Measurements from ENCODE around the gene CYFIP1. TPM values are rescaled to one million over a fixed set of nuclear protein-coding genes. Genes with fewer than 3 reads are reported as not detected.

The CYFIP1 gene
- total RNA-seq, 1 donor from 2014 or later = 118 TPM

GRCh38 chr15:22918596-22919140 is 61.5 kb downstream of the CYFIP1 start:
- DNase-seq (ENCODE audit: low read depth) = no peak

DNA sequence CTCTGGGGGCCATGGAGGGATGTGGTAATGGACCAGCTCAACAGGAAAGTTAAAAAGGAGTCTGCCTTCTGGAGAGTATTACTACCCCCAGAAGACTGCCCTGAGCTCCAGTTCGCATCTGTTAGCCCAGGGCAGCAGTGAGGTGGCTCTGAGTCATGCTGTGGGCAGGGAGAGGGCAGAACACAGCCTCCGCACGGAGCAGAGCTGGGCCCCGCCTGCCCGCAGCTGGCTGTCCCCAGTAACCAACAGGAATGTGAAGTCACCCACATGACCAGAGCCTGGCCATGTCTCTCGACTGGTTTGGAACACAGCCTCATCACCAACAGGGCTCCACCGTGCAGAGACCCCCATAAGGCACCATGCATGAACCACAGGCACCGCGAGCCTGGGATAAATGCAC is 62.1 kb downstream of the CYFIP1 start:
- DNase-seq (ENCODE audit: low read depth) = peak; percentile 84

- peak; percentile 11 for DNase-seq (ENCODE audit: low read depth)
These were observed 62.6 kb downstream of the CYFIP1 start for GRCh38 chr15:22917556-22917955.

GRCh38 chr15:22916606-22917350 is 63.4 kb downstream of the CYFIP1 start:
- DNase-seq (ENCODE audit: low read depth) = no peak

DNA sequence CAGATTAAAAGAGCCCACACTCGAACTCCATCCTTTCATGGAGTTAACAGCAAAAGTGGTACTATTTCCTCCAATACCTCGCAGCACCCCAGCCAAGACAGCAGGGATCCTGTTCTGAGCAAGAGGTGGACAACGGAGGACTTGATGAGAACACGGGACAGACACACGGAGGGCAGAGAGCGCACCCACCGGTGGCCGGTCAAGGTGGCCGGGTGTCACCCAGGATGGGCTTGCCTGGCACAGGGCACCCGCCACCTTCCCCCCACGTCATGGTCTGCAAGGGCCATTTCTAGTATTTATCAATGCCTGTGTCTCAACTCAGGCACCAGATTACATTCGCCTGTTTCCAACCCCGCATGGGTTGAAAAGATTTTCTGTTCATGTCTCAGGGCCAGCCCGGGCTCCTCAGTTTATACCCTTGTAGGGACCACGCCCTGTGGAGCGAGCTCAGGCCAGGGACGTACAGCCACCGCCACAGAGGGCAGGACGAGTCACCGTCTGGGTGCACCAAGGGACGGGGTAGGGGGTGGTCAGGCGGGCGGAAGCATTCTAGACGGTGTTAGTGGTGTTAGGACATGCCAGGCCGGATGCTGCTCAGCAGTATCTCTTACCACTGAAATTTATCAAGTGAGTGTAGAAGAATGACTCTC is 64.2 kb downstream of the CYFIP1 start:
- peak; percentile 6 for DNase-seq (ENCODE audit: low read depth)

DNA sequence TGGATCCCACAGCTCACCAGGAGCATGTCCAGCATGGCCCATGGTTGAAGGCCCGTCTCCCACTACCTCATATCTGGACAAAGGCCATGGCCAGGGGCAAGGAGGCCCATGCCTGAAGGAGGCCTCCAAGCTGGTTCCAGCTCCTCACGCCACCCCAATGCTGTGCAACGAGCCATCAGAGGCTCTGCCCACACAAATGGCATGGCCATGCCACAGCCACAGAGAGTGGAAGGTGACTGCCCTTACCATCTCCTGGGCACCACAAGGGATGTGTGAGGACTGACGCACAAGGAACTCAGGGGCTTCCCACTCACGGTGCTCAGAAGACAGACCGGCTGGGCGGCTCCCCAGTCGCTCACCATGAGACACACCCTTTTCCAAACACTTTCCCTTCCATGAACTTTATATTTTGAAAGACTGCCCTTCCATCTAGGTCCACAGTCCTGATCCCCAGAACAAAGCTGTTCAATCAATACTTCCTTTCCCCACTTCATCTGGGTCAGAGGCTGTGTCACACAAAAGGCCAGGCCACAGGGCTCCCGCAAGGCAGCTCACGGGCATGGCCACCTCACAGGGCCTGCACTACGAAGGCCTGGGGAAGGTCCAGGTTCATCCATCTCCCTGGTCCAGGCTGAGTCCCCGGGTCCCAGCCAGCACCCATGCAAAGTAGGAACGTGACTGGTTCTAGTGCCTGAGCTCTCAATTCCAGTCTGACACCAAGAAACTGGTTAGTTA is 66.4 kb downstream of the CYFIP1 start:
- DNase-seq (ENCODE audit: low read depth) = no peak

GRCh38 chr15:22912256-22912655 is 67.9 kb downstream of the CYFIP1 start:
- DNase-seq (ENCODE audit: low read depth) = no peak

- no peak for DNase-seq (ENCODE audit: low read depth)
These were observed 68.9 kb downstream of the CYFIP1 start for GRCh38 chr15:22911306-22911705.

GRCh38 chr15:22908830-22909229 is 71.3 kb downstream of the CYFIP1 start:
- DNase-seq (ENCODE audit: low read depth) = no peak

GRCh38 chr15:22907161-22907950 is 72.8 kb downstream of the CYFIP1 start:
- no peak for DNase-seq (ENCODE audit: low read depth)

DNA sequence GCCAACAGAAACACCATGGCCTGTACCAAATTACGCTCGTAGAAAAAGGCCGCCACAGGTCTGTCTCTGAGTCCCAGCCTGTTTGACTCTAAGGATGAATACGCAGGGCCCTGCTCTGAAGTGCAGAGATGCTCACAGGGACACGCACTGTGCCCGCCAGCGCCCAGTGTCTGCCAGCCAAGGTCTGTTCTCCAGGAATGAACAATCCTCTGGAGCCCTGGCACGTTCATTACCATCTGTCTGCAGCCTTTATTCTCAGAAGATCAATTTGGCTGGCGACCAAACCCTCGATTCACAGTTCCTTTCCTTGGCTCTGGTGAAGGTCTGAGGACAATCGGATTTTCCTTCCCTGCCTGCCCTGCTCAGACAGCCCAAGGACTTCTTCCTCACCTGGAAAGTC is 75.4 kb downstream of the CYFIP1 start:
- DNase-seq (ENCODE audit: low read depth) = peak; percentile 74

GRCh38 chr15:22903961-22904534 is 76.1 kb downstream of the CYFIP1 start:
- DNase-seq (ENCODE audit: low read depth) = peak; percentile 5

DNA sequence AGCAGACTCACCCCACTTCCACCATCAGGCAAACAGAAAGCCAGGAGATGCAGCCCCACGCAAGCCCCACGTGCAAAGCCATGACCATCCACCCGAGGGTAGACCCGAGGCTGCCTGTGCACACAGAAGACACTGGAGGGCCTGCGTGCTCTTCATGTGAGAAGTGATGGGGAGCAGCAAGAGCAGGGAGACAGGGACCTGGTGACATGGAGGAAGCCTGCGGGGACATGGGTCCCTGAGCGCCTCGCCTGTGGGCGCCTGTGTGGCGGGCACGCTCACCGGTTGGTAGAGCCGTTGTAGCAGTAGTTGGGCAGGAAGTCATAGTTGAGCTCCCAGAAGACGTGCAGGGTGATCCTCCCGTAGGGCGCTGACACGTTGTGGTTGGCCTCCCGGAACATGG is 76.7 kb downstream of the CYFIP1 start:
- DNase-seq (ENCODE audit: low read depth) = no peak

- DNase-seq (ENCODE audit: low read depth) = no peak
These were observed 77.2 kb downstream of the CYFIP1 start for GRCh38 chr15:22902981-22903380.

DNA sequence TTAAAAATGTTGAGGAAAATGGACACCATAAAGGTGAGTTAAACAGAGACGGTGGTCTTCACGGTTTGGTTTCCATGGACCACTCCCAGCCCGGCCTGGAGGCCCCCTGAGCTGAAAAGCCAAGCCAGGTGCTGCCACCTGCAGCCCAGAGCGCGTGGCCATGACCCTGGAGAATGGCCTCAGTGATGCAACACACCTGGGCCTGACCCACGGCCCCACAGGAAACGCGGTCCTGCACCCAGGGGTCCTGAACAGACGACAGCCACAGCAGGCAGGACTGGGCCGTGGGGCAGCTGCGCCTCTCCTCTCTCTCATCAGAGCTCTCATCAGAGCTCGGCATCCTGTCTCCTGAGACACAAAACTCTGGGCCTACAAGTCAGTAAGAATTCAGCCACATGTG is 77.6 kb downstream of the CYFIP1 start:
- no peak for DNase-seq (ENCODE audit: low read depth)

GRCh38 chr15:22902046-22902445 is 78.1 kb downstream of the CYFIP1 start:
- no peak for DNase-seq (ENCODE audit: low read depth)

GRCh38 chr15:22895465-22896190 is 84.5 kb downstream of the CYFIP1 start:
- DNase-seq (ENCODE audit: low read depth) = peak; percentile 78

DNA sequence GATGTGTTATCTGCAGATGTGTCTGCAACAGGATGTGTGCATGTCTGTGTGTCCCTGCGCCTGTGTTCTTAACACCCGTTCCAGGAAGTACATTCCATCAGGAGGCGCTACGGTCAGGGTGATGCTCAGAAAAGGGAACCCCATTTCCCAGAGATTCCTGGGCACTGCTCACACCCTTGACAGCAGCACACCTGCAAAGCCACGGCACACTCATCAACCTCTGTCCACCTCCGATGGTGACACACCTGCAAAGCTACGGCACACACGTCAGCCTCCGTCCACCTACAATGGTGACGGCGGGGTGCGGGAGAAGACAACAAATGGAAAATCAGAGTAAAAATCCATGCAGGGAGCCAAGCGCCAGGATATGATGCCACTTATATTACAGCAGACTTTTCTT is 86.3 kb downstream of the CYFIP1 start:
- DNase-seq (ENCODE audit: low read depth) = no peak

- no peak for DNase-seq (ENCODE audit: low read depth)
These were observed 87.1 kb downstream of the CYFIP1 start for GRCh38 chr15:22893081-22893480.

- DNase-seq (ENCODE audit: low read depth) = no peak
These were observed 87.8 kb downstream of the CYFIP1 start for GRCh38 chr15:22892333-22892732.

Data from myocyte (in vitro differentiated cells).